HL-60 (cell line): ENCODE results near the gene CCDC192.
"Not testable (repeated sequence)": the region's sequence is repeated elsewhere in the genome, so short reads cannot be mapped to it uniquely, and the experiment has no call there.

Experiments
- DNase-seq, 2 experiments: peaks; one replicate each; pipeline ENCODE4 v3.0.0-alpha.2; 2010 to 2020; ENCODE audit warnings: low read depth in 1 of 2, low spot score in 1 of 2
- H3K27ac ChIP-seq: fragments of 250-450 bp; sonication (Bioruptor Pico); replicated peaks from 2 replicates; pipeline ENCODE4 v1.5.1; 2020; ENCODE audit warnings: mild to moderate bottlenecking, moderate library complexity
- H3K27me3 ChIP-seq: fragments of 250-450 bp; sonication (Bioruptor Pico); 2 replicates; pipeline ENCODE4 v1.5.1; 2021; ENCODE audit warnings: mild to moderate bottlenecking, moderate library complexity; ENCODE audit not compliant: insufficient read depth, poor library complexity, severe bottlenecking
- H3K4me3 ChIP-seq: replicated peaks from 2 replicates; pipeline ENCODE4 v1.5.1; 2011; ENCODE audit warnings: mild to moderate bottlenecking, control low read depth, low read length; ENCODE audit not compliant: insufficient read depth
- GABPA ChIP-seq: IDR thresholded peaks from 2 replicates; pipeline ENCODE4 v1.6.1; 2012; ENCODE audit warnings: low read depth
- POLR2AphosphoS5 ChIP-seq: IDR thresholded peaks from 2 replicates; pipeline ENCODE4 v1.6.1; 2012; ENCODE audit warnings: low read depth
- SPI1 ChIP-seq: IDR thresholded peaks from 2 replicates; pipeline ENCODE4 v1.6.1; 2012; ENCODE audit warnings: low read depth, mild to moderate bottlenecking, borderline replicate concordance
- TF ChIP-seq, protein P1 (sequence below): IDR thresholded peaks from one replicate; pipeline ENCODE4 v1.5.1; 2011; ENCODE audit warnings: low read length, control low read depth, inconsistent platforms; ENCODE audit not compliant: insufficient read depth
- TF ChIP-seq, protein P2 (sequence below): IDR thresholded peaks from 2 replicates; pipeline ENCODE4 v1.6.1; 2012; ENCODE audit warnings: low read depth; ENCODE audit not compliant: insufficient replicate concordance

CCDC192 gene

DNA sequence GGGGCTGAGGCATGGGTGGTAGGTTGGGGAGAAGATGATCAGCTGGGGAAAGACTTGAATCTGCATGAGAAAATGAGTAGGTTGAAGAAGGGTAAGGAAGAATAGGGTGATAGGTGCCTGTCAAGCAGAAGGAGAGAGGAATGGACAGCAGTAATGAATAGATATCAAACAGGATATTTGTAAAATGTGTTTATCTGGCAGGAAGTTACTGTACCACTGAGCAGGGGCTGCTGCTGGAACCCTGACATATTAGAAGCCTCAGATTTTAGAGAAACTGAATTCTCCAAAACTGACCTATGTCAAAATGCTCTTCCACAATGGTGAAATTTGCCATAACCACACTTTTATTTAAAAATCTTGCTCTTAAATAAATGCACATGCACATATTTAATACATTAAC is 41.0 kb downstream of the CCDC192 start:
- Histone ChIP-seq H3K4me3 (no peak overlapping the region), H3K27me3 (no peaks in the 10 kb centered on the region), H3K27ac (no peak overlapping the region)
- DNase-seq, result no peak
- TF ChIP-seq POLR2AphosphoS5, result no peak
- TF ChIP-seq SPI1, result no peak

DNA sequence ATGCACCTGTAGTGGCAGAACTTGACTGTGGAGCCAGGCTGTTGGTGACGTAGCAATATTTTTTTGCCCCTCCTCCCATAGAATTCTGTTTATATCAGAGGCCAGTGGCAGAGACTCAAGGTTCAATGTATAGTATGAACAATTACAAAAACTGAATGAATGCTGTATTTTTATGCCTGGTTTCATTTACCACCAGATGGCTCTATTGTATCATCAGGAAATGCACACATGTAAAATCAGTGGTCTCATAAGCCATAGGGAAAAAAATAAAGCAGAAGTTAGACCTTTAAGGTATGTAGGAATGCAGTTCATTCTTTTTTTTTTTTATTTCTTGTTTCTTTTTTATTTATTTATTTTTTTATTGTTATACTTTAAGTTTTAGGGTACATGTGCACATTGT is 43.6 kb downstream of the CCDC192 start:
- H3K27me3 ChIP-seq, result no peaks in the 10 kb centered on the region
- no peak overlapping the region for H3K27ac ChIP-seq
- TF ChIP-seq, protein P1, sequence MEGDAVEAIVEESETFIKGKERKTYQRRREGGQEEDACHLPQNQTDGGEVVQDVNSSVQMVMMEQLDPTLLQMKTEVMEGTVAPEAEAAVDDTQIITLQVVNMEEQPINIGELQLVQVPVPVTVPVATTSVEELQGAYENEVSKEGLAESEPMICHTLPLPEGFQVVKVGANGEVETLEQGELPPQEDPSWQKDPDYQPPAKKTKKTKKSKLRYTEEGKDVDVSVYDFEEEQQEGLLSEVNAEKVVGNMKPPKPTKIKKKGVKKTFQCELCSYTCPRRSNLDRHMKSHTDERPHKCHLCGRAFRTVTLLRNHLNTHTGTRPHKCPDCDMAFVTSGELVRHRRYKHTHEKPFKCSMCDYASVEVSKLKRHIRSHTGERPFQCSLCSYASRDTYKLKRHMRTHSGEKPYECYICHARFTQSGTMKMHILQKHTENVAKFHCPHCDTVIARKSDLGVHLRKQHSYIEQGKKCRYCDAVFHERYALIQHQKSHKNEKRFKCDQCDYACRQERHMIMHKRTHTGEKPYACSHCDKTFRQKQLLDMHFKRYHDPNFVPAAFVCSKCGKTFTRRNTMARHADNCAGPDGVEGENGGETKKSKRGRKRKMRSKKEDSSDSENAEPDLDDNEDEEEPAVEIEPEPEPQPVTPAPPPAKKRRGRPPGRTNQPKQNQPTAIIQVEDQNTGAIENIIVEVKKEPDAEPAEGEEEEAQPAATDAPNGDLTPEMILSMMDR, result no peak
- no peak for TF ChIP-seq POLR2AphosphoS5
- TF ChIP-seq GABPA, result no peak
- TF ChIP-seq, protein P2, sequence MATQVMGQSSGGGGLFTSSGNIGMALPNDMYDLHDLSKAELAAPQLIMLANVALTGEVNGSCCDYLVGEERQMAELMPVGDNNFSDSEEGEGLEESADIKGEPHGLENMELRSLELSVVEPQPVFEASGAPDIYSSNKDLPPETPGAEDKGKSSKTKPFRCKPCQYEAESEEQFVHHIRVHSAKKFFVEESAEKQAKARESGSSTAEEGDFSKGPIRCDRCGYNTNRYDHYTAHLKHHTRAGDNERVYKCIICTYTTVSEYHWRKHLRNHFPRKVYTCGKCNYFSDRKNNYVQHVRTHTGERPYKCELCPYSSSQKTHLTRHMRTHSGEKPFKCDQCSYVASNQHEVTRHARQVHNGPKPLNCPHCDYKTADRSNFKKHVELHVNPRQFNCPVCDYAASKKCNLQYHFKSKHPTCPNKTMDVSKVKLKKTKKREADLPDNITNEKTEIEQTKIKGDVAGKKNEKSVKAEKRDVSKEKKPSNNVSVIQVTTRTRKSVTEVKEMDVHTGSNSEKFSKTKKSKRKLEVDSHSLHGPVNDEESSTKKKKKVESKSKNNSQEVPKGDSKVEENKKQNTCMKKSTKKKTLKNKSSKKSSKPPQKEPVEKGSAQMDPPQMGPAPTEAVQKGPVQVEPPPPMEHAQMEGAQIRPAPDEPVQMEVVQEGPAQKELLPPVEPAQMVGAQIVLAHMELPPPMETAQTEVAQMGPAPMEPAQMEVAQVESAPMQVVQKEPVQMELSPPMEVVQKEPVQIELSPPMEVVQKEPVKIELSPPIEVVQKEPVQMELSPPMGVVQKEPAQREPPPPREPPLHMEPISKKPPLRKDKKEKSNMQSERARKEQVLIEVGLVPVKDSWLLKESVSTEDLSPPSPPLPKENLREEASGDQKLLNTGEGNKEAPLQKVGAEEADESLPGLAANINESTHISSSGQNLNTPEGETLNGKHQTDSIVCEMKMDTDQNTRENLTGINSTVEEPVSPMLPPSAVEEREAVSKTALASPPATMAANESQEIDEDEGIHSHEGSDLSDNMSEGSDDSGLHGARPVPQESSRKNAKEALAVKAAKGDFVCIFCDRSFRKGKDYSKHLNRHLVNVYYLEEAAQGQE, result no peak
- TF ChIP-seq SPI1, result no peak
- H3K4me3 ChIP-seq, result no peak overlapping the region
- no peak for DNase-seq

DNA sequence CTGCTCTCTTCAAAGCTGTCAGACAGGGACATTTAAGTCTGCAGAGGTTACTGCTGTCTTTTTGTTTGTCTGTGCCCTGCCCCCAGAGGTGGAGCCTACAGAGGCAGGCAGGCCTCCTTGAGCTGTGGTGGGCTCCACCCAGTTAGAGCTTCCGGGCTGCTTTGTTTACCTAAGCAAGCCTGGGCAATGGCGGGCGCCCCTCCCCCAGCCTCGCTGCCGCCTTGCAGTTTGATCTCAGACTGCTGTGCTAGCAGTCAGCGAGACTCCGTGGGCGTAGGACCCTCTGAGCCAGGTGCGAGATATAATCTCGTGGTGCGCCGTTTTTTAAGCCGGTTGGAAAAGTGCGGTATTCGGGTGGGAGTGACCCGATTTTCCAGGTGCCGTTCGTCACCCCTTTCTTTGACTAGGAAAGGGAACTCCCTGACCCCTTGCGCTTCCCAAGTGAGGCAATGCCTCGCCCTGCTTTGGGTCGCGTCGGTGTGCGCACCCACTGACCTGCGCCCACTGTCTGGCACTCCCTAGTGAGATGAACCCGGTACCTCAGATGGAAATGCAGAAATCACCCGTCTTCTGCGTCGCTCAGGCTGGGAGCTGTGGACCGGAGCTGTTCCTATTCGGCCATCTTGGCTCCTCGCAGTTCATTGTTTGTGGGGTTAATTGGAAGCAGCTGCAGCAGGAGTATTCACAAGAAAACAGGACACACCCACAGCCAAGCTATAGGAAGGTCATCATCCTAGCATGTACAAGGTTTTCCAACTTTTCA is 49.5 kb downstream of the CCDC192 start:
- not testable (repeated sequence) for DNase-seq, H3K4me3 ChIP-seq, H3K27ac ChIP-seq, H3K27me3 ChIP-seq

DNA sequence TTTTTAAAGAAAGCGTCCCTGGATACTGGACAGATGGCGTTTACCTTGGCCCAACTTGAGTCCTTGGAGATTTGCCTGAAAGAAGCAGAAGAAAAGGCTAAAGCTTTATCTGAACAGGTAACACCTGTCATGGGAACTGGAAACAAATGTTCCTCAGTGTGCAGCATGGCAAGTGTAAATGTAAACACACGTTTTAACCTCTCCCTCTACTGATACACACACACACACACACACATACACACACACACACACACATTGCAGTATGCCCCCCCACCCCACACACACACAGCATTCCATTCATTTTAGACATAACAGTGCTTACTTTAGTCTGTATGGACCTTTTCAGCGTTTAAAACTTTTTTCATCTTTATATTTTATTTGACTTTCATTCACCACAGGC is 51.1 kb downstream of the CCDC192 start:
- Histone ChIP-seq H3K4me3 (no peak overlapping the region), H3K27ac (no peak overlapping the region), H3K27me3 (no peaks in the 10 kb centered on the region)
- TF ChIP-seq GABPA, result no peak
- TF ChIP-seq, protein P1, result no peak
- no peak for TF ChIP-seq POLR2AphosphoS5
- TF ChIP-seq, protein P2, result no peak
- no peak for TF ChIP-seq SPI1
- no peak for DNase-seq

DNA sequence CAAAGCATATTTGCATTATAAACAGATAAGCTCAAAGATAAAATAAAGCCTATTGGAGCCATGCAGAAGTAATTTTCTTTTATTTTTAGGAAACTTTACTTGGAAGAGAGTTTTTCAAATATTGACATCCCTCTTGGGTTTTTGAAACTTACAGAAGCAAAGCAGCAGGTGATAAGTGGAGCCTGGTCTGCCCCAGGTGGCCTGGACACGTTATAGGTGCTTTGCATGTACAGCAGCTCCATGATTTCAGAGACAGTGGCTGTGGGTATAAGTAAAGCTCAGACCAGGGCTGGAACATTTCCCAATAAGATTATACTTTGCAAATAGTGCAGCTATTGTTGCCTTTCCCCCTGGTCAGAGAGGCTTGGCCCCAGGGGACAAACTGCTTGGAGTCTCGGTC is 51.5 kb downstream of the CCDC192 start:
- no peak overlapping the region for H3K27ac ChIP-seq
- TF ChIP-seq, protein P2, result no peak
- TF ChIP-seq POLR2AphosphoS5 (no peak), GABPA (no peak), SPI1 (no peak)
- TF ChIP-seq, protein P1, result no peak
- no peaks in the 10 kb centered on the region for H3K27me3 ChIP-seq
- DNase-seq, result no peak
- no peak overlapping the region for H3K4me3 ChIP-seq
